Neuronal stem cell (in vitro differentiated cells): Measurements from ENCODE around the gene CANT1.

Source experiments
- DNase-seq: peaks from one replicate; pipeline ENCODE4 v3.0.0-alpha.2; 2013; ENCODE audit warnings: low spot score
- H2AFZ ChIP-seq: one replicate; pipeline ENCODE4 v1.6.1; 2013; ENCODE audit warnings: mild to moderate bottlenecking, low read length, inconsistent platforms
- H2AK5ac ChIP-seq: 2 replicates; pipeline ENCODE4 v1.6.1; 2013; ENCODE audit warnings: low read depth, mild to moderate bottlenecking, inconsistent platforms, low read length, moderate library complexity, mixed read lengths
- H2BK120ac ChIP-seq: 2 replicates; pipeline ENCODE4 v1.6.1; 2013; ENCODE audit warnings: low read depth, mild to moderate bottlenecking, inconsistent platforms, low read length, moderate library complexity, mixed read lengths
- H2BK12ac ChIP-seq: one replicate; pipeline ENCODE4 v1.6.1; 2013; ENCODE audit warnings: low read length, inconsistent platforms
- H2BK15ac ChIP-seq: 2 replicates; pipeline ENCODE4 v1.6.1; 2013; ENCODE audit warnings: mild to moderate bottlenecking, low read length, inconsistent platforms, mixed read lengths
- H2BK5ac ChIP-seq: one replicate; pipeline ENCODE4 v1.6.1; 2013; ENCODE audit warnings: inconsistent platforms, mild to moderate bottlenecking, low read length, moderate library complexity
- H3K14ac ChIP-seq: one replicate; pipeline ENCODE4 v1.6.1; 2013; ENCODE audit warnings: low read length, inconsistent platforms
- H3K18ac ChIP-seq: 2 replicates; pipeline ENCODE4 v1.6.1; 2013; ENCODE audit warnings: low read length, inconsistent platforms
- H3K23ac ChIP-seq: 2 replicates; pipeline ENCODE4 v1.6.1; 2013; ENCODE audit warnings: low read depth, mild to moderate bottlenecking, mixed read lengths, low read length, inconsistent platforms; ENCODE audit not compliant: poor library complexity
- H3K27ac ChIP-seq: replicated peaks from 3 replicates; pipeline ENCODE4 v1.5.1; 2013; ENCODE audit warnings: low read length, inconsistent platforms
- H3K27me3 ChIP-seq, 3 experiments: 2 replicates each; pipeline ENCODE4 v1.6.1; 2013; ENCODE audit warnings: low read length in 3 of 3, mild to moderate bottlenecking in 2 of 3, inconsistent platforms in 1 of 3, low read depth in 1 of 3, mixed read lengths in 1 of 3, moderate library complexity in 1 of 3; ENCODE audit not compliant: control insufficient read depth in 3 of 3, insufficient read depth in 3 of 3
- H3K36me3 ChIP-seq, 2 donors: replicated peaks in 1 of 2; 2 replicates each; pipeline ENCODE4 v1.6.1; 2013; ENCODE audit warnings: low read length in 2 of 2; ENCODE audit not compliant: control insufficient read depth in 2 of 2, insufficient read depth in 2 of 2
- H3K4ac ChIP-seq: 2 replicates; pipeline ENCODE4 v1.6.1; 2013; ENCODE audit warnings: inconsistent platforms, mild to moderate bottlenecking, low read length, moderate library complexity
- H3K4me1 ChIP-seq, 2 donors: 1 replicate in 1 of 2; 2 replicates in 1 of 2; pipeline ENCODE4 v1.6.1; 2013; ENCODE audit warnings: low read length in 2 of 2, low read depth in 1 of 2; ENCODE audit not compliant: control insufficient read depth in 2 of 2, insufficient read depth in 1 of 2
- H3K4me2 ChIP-seq: one replicate; pipeline ENCODE4 v1.6.1; 2013; ENCODE audit warnings: mild to moderate bottlenecking, low read length, inconsistent platforms; ENCODE audit not compliant: insufficient read depth, poor library complexity, severe bottlenecking
- H3K4me3 ChIP-seq, 2 donors: 2 replicates each; pipeline ENCODE4 v1.5.1; 2013; ENCODE audit warnings: low read length in 2 of 2, mild to moderate bottlenecking in 2 of 2, inconsistent platforms in 1 of 2, moderate library complexity in 1 of 2
- H3K79me1 ChIP-seq: one replicate; pipeline ENCODE4 v1.6.1; 2013; ENCODE audit warnings: low read depth, mild to moderate bottlenecking, inconsistent platforms, low read length, moderate library complexity
- H3K9ac ChIP-seq: one replicate; pipeline ENCODE4 v1.6.1; 2013; ENCODE audit warnings: mild to moderate bottlenecking, low read depth, low read length, inconsistent platforms; ENCODE audit not compliant: poor library complexity
- H3K9me3 ChIP-seq, 2 donors: replicated peaks in 1 of 2; 2 replicates each; pipeline versions ENCODE3 to v1.6.1; 2013; ENCODE audit warnings: low read length in 2 of 2, mild to moderate bottlenecking in 2 of 2, inconsistent platforms in 1 of 2, low read depth in 1 of 2, mixed read lengths in 1 of 2, moderate library complexity in 1 of 2; ENCODE audit not compliant: control insufficient read depth in 2 of 2, insufficient read depth in 1 of 2
- H4K8ac ChIP-seq: one replicate; pipeline ENCODE4 v1.6.1; 2013; ENCODE audit warnings: low read depth, mild to moderate bottlenecking, inconsistent platforms, low read length, moderate library complexity
- H4K91ac ChIP-seq: one replicate; pipeline ENCODE4 v1.6.1; 2013; ENCODE audit warnings: low read length, low read depth, mild to moderate bottlenecking, inconsistent platforms; ENCODE audit not compliant: poor library complexity
- WGBS, 2 donors: extraction: QIAGEN DNeasy Blood & Tissue Kit; methylation state at CpG; one replicate each; pipeline ENCODE4 v1.1.7; 2013; ENCODE audit warnings: missing lambda C conversion rate in 2 of 2, mixed read lengths in 1 of 2; ENCODE audit not compliant: insufficient read length in 2 of 2, insufficient replicate concordance in 1 of 2; ENCODE audit errors: extremely low coverage in 2 of 2; 5-methylcytosine and 5-hydroxymethylcytosine counted together

Gene CANT1

GRCh38 chr17:79019632-79020584, 10.3 kb upstream of the CANT1 start:
- peak; percentile 23 for DNase-seq
- H3K4me1 ChIP-seq, result peaks cover 5 to 7% of the 10 kb centered on the region in 2 donors
- no peak overlapping the region for H3K9ac ChIP-seq
- no peak overlapping the region for H2AK5ac ChIP-seq
- no CpG with 5 or more reads among the region's 19 CpGs for whole genome bisulfite sequencing, 2 donors
- H2BK12ac ChIP-seq, result no peak overlapping the region
- no peaks in the 10 kb centered on the region for H3K36me3 ChIP-seq
- H2BK15ac ChIP-seq, result no peak overlapping the region
- H2AFZ ChIP-seq, result no peak overlapping the region
- H3K27me3 ChIP-seq, result peaks cover 0 to 64% (median 8%) of the 10 kb centered on the region in 3 experiments
- peak overlapping the region; percentile 52 for H4K8ac ChIP-seq
- H3K4me3 ChIP-seq, result no peak overlapping the region
- H3K79me1 ChIP-seq, result no peaks in the 10 kb centered on the region
- no peak overlapping the region for H2BK5ac ChIP-seq
- no peak overlapping the region for H3K4ac ChIP-seq
- no peak overlapping the region for H3K23ac ChIP-seq
- H4K91ac ChIP-seq, result no peak overlapping the region
- H3K9me3 ChIP-seq, result peaks cover 0 to 4% of the 10 kb centered on the region in 2 donors
- H3K27ac ChIP-seq, result no peak overlapping the region
- no peak overlapping the region for H3K4me2 ChIP-seq
- no peak overlapping the region for H3K18ac ChIP-seq
- H3K14ac ChIP-seq, result no peak overlapping the region
- no peak overlapping the region for H2BK120ac ChIP-seq

GRCh38 chr17:79019261-79019631, 9.7 kb upstream of the CANT1 start:
- Histone ChIP-seq H3K23ac (no peak overlapping the region), H4K91ac (no peak overlapping the region), H2BK5ac (no peak overlapping the region), H2BK15ac (no peak overlapping the region), H3K27ac (no peak overlapping the region), H3K79me1 (no peaks in the 10 kb centered on the region), H2BK12ac (no peak overlapping the region), H3K18ac (no peak overlapping the region), H3K9me3 (peaks cover 0 to 11% of the 10 kb centered on the region in 2 donors), H2AK5ac (no peak overlapping the region), H3K4ac (no peak overlapping the region), H4K8ac (no peak overlapping the region), H3K36me3 (no peaks in the 10 kb centered on the region), H2AFZ (no peak overlapping the region), H3K9ac (no peak overlapping the region), H2BK120ac (no peak overlapping the region), H3K14ac (no peak overlapping the region), H3K4me3 (no peak overlapping the region), H3K4me2 (no peak overlapping the region), H3K4me1 (peaks cover 1 to 2% of the 10 kb centered on the region in 2 donors), H3K27me3 (peaks cover 0 to 58% (median 3%) of the 10 kb centered on the region in 3 experiments)
- DNase-seq, result no peak
- no CpG with 5 or more reads among the region's 2 CpGs for WGBS, 2 donors

GRCh38 chr17:79018370-79018695, 8.8 kb upstream of the CANT1 start:
- H3K9me3 ChIP-seq, result peaks cover 2 to 16% of the 10 kb centered on the region in 2 donors
- H3K23ac ChIP-seq, result no peak overlapping the region
- H3K79me1 ChIP-seq, result no peaks in the 10 kb centered on the region
- DNase-seq, result no peak
- H3K4me1 ChIP-seq, result no peaks in the 10 kb centered on the region
- no peak overlapping the region for H2BK5ac ChIP-seq
- no peak overlapping the region for H3K9ac ChIP-seq
- no peaks in the 10 kb centered on the region for H3K36me3 ChIP-seq
- no peak overlapping the region for H3K4me2 ChIP-seq
- no CpG with 5 or more reads among the region's 3 CpGs for WGBS, 2 donors
- no peak overlapping the region for H3K4me3 ChIP-seq
- no peak overlapping the region for H3K4ac ChIP-seq
- H3K18ac ChIP-seq, result no peak overlapping the region
- no peak overlapping the region for H3K27ac ChIP-seq
- H4K91ac ChIP-seq, result no peak overlapping the region
- H2AFZ ChIP-seq, result no peak overlapping the region
- no peak overlapping the region for H2BK12ac ChIP-seq
- H3K27me3 ChIP-seq, result peaks cover 0 to 48% (median 3%) of the 10 kb centered on the region in 3 experiments
- H2AK5ac ChIP-seq, result no peak overlapping the region
- H2BK15ac ChIP-seq, result no peak overlapping the region
- no peak overlapping the region for H3K14ac ChIP-seq
- H4K8ac ChIP-seq, result no peak overlapping the region
- H2BK120ac ChIP-seq, result no peak overlapping the region

- Histone ChIP-seq H2AK5ac (no peak overlapping the region), H3K36me3 (no peaks in the 10 kb centered on the region), H3K9ac (no peak overlapping the region), H2BK5ac (no peak overlapping the region), H3K27ac (no peak overlapping the region), H2AFZ (no peak overlapping the region), H3K4me1 (no peaks in the 10 kb centered on the region), H4K91ac (no peak overlapping the region), H3K9me3 (peaks cover 5 to 22% of the 10 kb centered on the region in 2 donors), H4K8ac (no peak overlapping the region), H2BK15ac (no peak overlapping the region), H2BK12ac (no peak overlapping the region), H3K18ac (no peak overlapping the region), H3K4me2 (no peak overlapping the region), H2BK120ac (no peak overlapping the region), H3K4me3 (no peak overlapping the region), H3K27me3 (peaks cover 0 to 43% (median 1%) of the 10 kb centered on the region in 3 experiments), H3K14ac (no peak overlapping the region), H3K4ac (no peak overlapping the region), H3K23ac (no peak overlapping the region), H3K79me1 (no peaks in the 10 kb centered on the region)
- no peak for DNase-seq
- no CpG with 5 or more reads among the region's 6 CpGs for WGBS, 2 donors
These were observed 8.2 kb upstream of the CANT1 start for GRCh38 chr17:79017546-79018369.
